ENCODE results near the gene CDNF. TPM values are rescaled to one million over a fixed set of nuclear protein-coding genes. Genes with fewer than 3 reads are reported as not detected.

The CDNF gene
- total RNA-seq, 6 experiments from 2014 or later: 0.93 to 4.5 (median 3.7) TPM

DNA sequence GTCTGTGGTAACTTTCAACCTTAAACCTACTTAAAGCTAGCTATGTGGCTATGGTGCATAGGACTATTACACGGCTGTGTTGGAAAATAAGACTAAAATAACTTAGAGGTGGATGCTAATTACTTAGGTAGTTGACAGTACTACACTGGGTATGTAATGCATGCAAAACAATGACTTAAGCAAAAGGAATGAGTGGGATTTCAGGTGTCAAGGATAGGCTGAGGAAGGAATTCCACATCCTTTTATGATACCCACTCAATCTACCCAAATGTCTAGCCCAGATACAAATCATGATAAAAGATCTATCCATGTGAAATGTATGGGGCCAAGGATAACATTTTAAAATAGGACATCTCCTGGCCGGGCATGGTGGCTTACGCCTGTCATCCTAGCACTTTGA is 13.9 kb downstream of the CDNF start:
- H3K9me3 ChIP-seq: no peaks in the 10 kb centered on the region
- no peaks in the 10 kb centered on the region for H3K4me1 ChIP-seq
- TF ChIP-seq POLR2A (IDR thresholded peaks at IDR 0.05): no peak
- TF ChIP-seq, protein P1, sequence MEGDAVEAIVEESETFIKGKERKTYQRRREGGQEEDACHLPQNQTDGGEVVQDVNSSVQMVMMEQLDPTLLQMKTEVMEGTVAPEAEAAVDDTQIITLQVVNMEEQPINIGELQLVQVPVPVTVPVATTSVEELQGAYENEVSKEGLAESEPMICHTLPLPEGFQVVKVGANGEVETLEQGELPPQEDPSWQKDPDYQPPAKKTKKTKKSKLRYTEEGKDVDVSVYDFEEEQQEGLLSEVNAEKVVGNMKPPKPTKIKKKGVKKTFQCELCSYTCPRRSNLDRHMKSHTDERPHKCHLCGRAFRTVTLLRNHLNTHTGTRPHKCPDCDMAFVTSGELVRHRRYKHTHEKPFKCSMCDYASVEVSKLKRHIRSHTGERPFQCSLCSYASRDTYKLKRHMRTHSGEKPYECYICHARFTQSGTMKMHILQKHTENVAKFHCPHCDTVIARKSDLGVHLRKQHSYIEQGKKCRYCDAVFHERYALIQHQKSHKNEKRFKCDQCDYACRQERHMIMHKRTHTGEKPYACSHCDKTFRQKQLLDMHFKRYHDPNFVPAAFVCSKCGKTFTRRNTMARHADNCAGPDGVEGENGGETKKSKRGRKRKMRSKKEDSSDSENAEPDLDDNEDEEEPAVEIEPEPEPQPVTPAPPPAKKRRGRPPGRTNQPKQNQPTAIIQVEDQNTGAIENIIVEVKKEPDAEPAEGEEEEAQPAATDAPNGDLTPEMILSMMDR (IDR thresholded peaks at IDR 0.05): no peak
- 91% methylated on average over 1 of the region's 3 CpGs for WGBS (ENCODE audit: insufficient coverage, low coverage, low lambda C conversion rate, missing lambda C conversion rate)
- no peak overlapping the region for H3K4me3 ChIP-seq
- intact Hi-C loops (cut with DNase I): loop anchor here in 1 of 2 donors (10.0 kb wide), 1 partner anchor 319 kb away; no protein-coding TSS in a partner anchor
- DNase-seq (no peak), ATAC-seq (no peak)
- no peaks in the 10 kb centered on the region for H3K36me3 ChIP-seq
- no peak overlapping the region for H3K27ac ChIP-seq
- no peaks in the 10 kb centered on the region for H3K27me3 ChIP-seq

DNA sequence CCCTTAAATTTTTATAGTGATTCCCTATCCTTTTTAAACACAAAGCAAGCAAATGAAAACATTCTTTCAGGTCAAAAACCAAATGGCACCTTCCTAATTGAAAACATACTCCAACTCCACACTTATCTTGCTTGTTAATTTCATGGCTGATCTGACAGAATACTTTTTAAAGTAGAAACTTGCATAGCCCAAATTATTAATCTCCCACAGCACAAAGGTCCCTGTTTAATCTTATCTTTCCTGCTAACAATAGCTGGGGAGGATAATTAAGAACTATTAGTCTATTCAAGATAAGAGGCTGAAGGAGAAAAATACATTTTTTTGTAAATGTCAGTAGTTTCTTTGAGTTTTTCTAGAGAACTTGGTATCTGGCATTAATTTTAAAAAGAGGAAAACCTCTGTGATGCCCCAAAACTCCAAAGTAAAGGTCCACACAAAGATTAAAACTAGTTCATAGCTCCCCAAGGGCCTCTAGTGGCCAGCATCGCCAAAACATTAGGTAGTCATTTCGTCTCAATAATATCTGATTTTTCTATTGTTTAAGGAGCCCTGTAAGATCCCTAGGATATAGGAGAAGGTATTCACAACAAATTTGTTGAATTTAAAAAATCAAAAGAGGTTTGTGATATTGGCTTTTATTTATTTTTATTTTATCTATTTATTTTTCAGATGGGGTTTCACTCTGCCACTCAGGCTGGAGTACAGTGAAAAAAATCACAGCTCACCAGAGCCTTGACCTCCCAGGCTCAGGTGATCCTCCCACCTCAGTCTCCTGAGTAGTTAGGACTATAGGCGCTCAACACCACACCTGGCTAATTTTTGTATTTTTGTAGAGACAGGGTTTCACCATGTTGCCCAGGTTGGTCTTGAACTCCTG is 14.7 kb downstream of the CDNF start:
- intact Hi-C loops (cut with DNase I): loop anchor here in 1 of 2 donors (10.0 kb wide), 1 partner anchor 318 kb away; no protein-coding TSS in a partner anchor

DNA sequence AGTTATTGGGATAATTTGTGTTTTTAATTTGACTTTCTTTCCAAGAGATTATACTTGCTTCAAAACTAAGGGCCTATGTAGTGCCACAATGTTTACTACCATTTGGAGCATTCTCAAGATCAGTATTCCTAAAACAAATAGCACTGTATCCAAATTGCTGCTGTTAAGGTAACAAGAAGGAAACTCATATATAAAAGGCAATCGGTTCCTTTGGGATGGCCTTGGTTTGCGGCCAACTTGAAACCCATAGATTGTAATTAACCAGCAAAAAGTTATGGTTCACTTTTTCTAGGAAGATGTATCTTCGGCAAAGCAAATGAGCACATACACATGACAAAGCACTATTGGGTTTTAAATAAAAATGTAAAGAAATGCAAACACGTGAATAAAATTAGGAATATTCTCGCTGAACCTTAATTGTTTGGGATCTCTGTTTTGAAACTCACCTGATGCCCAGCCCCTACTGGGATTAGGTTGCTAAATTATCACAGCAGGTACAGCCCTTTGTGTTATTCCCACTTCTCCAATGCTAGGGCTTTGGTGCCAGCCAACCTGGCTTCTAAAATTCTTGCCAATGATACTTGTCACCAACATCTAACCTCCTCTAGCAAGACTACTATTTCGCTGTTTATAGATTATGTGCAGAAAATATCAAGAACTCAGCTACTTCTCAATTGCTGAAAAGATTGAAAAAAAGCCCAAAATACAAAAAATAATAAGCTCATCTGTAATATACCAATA is 16.0 kb downstream of the CDNF start:
- Histone ChIP-seq H3K27me3 (no peaks in the 10 kb centered on the region), H3K27ac (no peak overlapping the region), H3K36me3 (no peaks in the 10 kb centered on the region), H3K9me3 (no peaks in the 10 kb centered on the region), H3K4me1 (no peaks in the 10 kb centered on the region), H3K4me3 (no peak overlapping the region)
- DNase-seq: no peak
- no peak for TF ChIP-seq POLR2A (IDR thresholded peaks at IDR 0.05)
- TF ChIP-seq, protein P1 (IDR thresholded peaks at IDR 0.05): no peak
- intact Hi-C loops (cut with DNase I): loop anchor here in 1 of 2 donors (10.0 kb wide), 1 partner anchor 317 kb away; no protein-coding TSS in a partner anchor
- WGBS (ENCODE audit: insufficient coverage, low coverage, low lambda C conversion rate, missing lambda C conversion rate): 82% methylated on average over 6 of the region's 6 CpGs
- no peak for ATAC-seq

More for the DNA sequence above, 14.7 kb downstream of the CDNF start:
- Histone ChIP-seq H3K36me3 (no peaks in the 10 kb centered on the region), H3K27ac (no peak overlapping the region), H3K4me3 (no peak overlapping the region), H3K9me3 (no peaks in the 10 kb centered on the region), H3K27me3 (no peaks in the 10 kb centered on the region), H3K4me1 (no peaks in the 10 kb centered on the region)
- ATAC-seq: peak; percentile 58 to 76 (median 68)
- 5% methylated on average over 2 of the region's 3 CpGs for WGBS (ENCODE audit: insufficient coverage, low coverage, low lambda C conversion rate, missing lambda C conversion rate)
- TF ChIP-seq, protein P1 (IDR thresholded peaks at IDR 0.05): peak; percentile 59 to 73 (median 66)
- TF ChIP-seq POLR2A (IDR thresholded peaks at IDR 0.05): no peak
- no peak for DNase-seq

DNA sequence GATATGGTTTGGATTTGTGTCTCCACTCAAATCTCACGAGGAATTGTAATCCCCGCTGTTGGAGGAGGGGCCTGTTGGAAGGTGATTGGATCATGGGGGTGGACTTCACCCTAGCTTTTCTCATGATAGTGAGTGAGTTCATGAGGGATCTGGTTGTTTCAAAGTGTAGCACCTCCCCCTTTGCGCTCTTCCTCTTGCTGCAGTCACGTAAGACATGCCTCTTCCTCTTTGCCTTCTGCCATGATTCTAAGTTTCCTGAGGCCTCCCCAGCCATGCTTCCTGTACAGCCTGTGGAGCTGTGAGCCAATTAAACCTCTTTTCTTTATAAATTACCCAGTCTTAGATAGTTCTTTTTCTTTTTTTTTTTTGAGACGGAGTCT is 17.1 kb downstream of the CDNF start:
- H3K4me3 ChIP-seq: no peak overlapping the region
- TF ChIP-seq POLR2A (IDR thresholded peaks at IDR 0.05): no peak
- TF ChIP-seq, protein P1 (IDR thresholded peaks at IDR 0.05): no peak
- no peaks in the 10 kb centered on the region for H3K9me3 ChIP-seq
- DNase-seq (no peak), ATAC-seq (no peak)
- intact Hi-C loops (cut with DNase I): loop anchor here in 1 of 2 donors (10.0 kb wide), 1 partner anchor 316 kb away; no protein-coding TSS in a partner anchor
- H3K36me3 ChIP-seq: no peaks in the 10 kb centered on the region
- no peak overlapping the region for H3K27ac ChIP-seq
- no peaks in the 10 kb centered on the region for H3K27me3 ChIP-seq
- 69% methylated on average over 2 of the region's 5 CpGs for WGBS (ENCODE audit: insufficient coverage, low coverage, low lambda C conversion rate, missing lambda C conversion rate)
- H3K4me1 ChIP-seq: no peaks in the 10 kb centered on the region
